ENCODE data around the gene HMCN1.

GRCh38 chr1:186059752-186060151 is 325.6 kb downstream of the HMCN1 start:
- TF ChIP-seq, protein P1, sequence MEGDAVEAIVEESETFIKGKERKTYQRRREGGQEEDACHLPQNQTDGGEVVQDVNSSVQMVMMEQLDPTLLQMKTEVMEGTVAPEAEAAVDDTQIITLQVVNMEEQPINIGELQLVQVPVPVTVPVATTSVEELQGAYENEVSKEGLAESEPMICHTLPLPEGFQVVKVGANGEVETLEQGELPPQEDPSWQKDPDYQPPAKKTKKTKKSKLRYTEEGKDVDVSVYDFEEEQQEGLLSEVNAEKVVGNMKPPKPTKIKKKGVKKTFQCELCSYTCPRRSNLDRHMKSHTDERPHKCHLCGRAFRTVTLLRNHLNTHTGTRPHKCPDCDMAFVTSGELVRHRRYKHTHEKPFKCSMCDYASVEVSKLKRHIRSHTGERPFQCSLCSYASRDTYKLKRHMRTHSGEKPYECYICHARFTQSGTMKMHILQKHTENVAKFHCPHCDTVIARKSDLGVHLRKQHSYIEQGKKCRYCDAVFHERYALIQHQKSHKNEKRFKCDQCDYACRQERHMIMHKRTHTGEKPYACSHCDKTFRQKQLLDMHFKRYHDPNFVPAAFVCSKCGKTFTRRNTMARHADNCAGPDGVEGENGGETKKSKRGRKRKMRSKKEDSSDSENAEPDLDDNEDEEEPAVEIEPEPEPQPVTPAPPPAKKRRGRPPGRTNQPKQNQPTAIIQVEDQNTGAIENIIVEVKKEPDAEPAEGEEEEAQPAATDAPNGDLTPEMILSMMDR (IDR thresholded peaks at IDR 0.05; ENCODE audit: low read depth, low read length, poor library complexity, severe bottlenecking): no peak
- no peak for TF ChIP-seq EZH2phosphoT487 (IDR thresholded peaks at IDR 0.05; ENCODE audit: borderline replicate concordance, low read length)

Data from DOHH2 (cell line).